GM19395 (cell line): ENCODE data around the gene CDK15.

Experiments
- ATAC-seq: cut with Tn5 transposase; IDR thresholded peaks from one replicate; pipeline ENCODE4 v1.9.1; 2021; ENCODE audit warnings: mild to moderate bottlenecking, moderate library complexity; ENCODE audit not compliant: unreplicated experiment

Gene CDK15

GRCh38 chr2:201932511-201932910 lies 126.2 kb downstream of the CDK15 start:
- no peak for ATAC-seq

GRCh38 chr2:201933792-201934237 lies 127.5 kb downstream of the CDK15 start:
- ATAC-seq: no peak

GRCh38 chr2:201936817-201937216 lies 130.5 kb downstream of the CDK15 start:
- ATAC-seq: no peak

GRCh38 chr2:201937343-201937742 lies 131.0 kb downstream of the CDK15 start:
- ATAC-seq: no peak

- ATAC-seq: no peak
These were observed 131.9 kb downstream of the CDK15 start for GRCh38 chr2:201938156-201938775.

- no peak for ATAC-seq
These were observed 132.4 kb downstream of the CDK15 start for GRCh38 chr2:201938781-201939180.

GRCh38 chr2:201939453-201939941 lies 133.2 kb downstream of the CDK15 start:
- ATAC-seq: no peak

- no peak for ATAC-seq
These were observed 136.2 kb downstream of the CDK15 start for GRCh38 chr2:201942531-201942930.
